Naive thymus-derived CD8-positive, alpha-beta T cell (primary cell): ENCODE measurements around the gene SGTA. TPM values are rescaled to one million over a fixed set of nuclear protein-coding genes. Genes with fewer than 3 reads are reported as not detected.

Experiments used
- ATAC-seq, 2 donors: fragments of 150-1000 bp; cut with Tn5 transposase in 1 of 2; sonication (Bioruptor Pico), chemical (Tn5 transposase) in 1 of 2; 1 replicate in 1 of 2; 2 replicates in 1 of 2; pipeline ENCODE4 v1.10.0; 2021; ENCODE audit warnings: mild to moderate bottlenecking in 2 of 2, moderate library complexity in 2 of 2
- POLR2A ChIA-PET: fragments of 350-600 bp; sonication (Branson Sonifier 250); formaldehyde crosslinking; loops from one replicate; lab custom pipeline; 2021; ENCODE audit warnings: antibody characterized with exemption; lab: Charles Lee
- DNase-seq, 10 donors: peaks; one replicate each; pipeline versions ENCODE4 v3.0.0 to v3.0.0-alpha.2; 2020 to 2022
- H3K27ac Mint-ChIP-seq, 10 donors: one replicate each; pipeline ENCODE4 v1.8.0; 2020 to 2022; ENCODE audit warnings: mild to moderate bottlenecking in 10 of 10, mixed read lengths in 10 of 10, moderate library complexity in 4 of 10, inconsistent platforms in 1 of 10
- H3K27me3 Mint-ChIP-seq, 5 donors: one replicate each; pipeline ENCODE4 v1.8.0; 2021 to 2022; ENCODE audit warnings: mixed read lengths in 5 of 5
- H3K36me3 Mint-ChIP-seq, 3 donors: one replicate each; pipeline ENCODE4 v1.8.0; 2020 to 2022; ENCODE audit warnings: mixed read lengths in 3 of 3, mild to moderate bottlenecking in 2 of 3, inconsistent platforms in 1 of 3
- H3K4me1 Mint-ChIP-seq, 4 donors: one replicate each; pipeline ENCODE4 v1.8.0; 2021 to 2022; ENCODE audit warnings: mixed read lengths in 4 of 4
- H3K4me3 Mint-ChIP-seq, 10 donors: one replicate each; pipeline ENCODE4 v1.8.0; 2020 to 2022; ENCODE audit warnings: mild to moderate bottlenecking in 10 of 10, mixed read lengths in 10 of 10, moderate library complexity in 6 of 10, inconsistent platforms in 1 of 10
- H3K9me3 Mint-ChIP-seq, 9 donors: one replicate each; pipeline ENCODE4 v1.8.0; 2020 to 2022; ENCODE audit warnings: mixed read lengths in 9 of 9, mild to moderate bottlenecking in 3 of 9, inconsistent platforms in 1 of 9, moderate library complexity in 1 of 9
- polyA plus RNA-seq, 3 donors: library from polyadenylated mRNA; unstranded; fragments of 300-500 nt; fragmentation: Illumina TruSeq; gene quantifications; one replicate each; pipeline ENCODE4 v1.2.3, GENCODE V29; 2021
- total RNA-seq, 8 experiments: library from RNA in 2 of 8; stranded (reverse) in 2 of 8; gene quantifications; one replicate each; pipeline ENCODE4 v1.2.3 and lab custom pipeline; 2021 to 2026

Gene SGTA
- total and polyA plus RNA-seq, 5 experiments from 2014 or later, result 23.4 to 37.0 (median 33.8) TPM

GRCh38 chr19:2771786-2772674 is 11.0 kb downstream of the SGTA start:
- Mint-ChIP-seq H3K27ac (peak overlapping the region in 2 of 10 donors; percentile 24 to 66), H3K27me3 (no peaks in the 10 kb centered on the region), H3K4me1 (peaks cover 21 to 44% (median 33%) of the 10 kb centered on the region in 4 donors), H3K36me3 (peaks cover 0 to 9% (median 3%) of the 10 kb centered on the region in 3 donors), H3K4me3 (peak overlapping the region in 1 of 10 donors; percentile 26), H3K9me3 (no peaks in the 10 kb centered on the region)
- DNase-seq (no peak), ATAC-seq (no peak)
- POLR2A ChIA-PET, result interaction anchor here (0.6 kb wide), 1 partner anchor 666 kb away, joined by 4 read pairs; no protein-coding TSS in a partner anchor

GRCh38 chr19:2770055-2771013 is 12.7 kb downstream of the SGTA start:
- DNase-seq, result no peak
- POLR2A ChIA-PET, result interaction anchor here (0.7 kb wide), 1 partner anchor 15 kb away, joined by 4 read pairs; the partner anchor contains the start of gene THOP1
- no peaks in the 10 kb centered on the region for H3K9me3 Mint-ChIP-seq
- H3K4me1 Mint-ChIP-seq, result peaks cover 11 to 31% (median 21%) of the 10 kb centered on the region in 4 donors
- H3K4me3 Mint-ChIP-seq, result no peak overlapping the region
- H3K27me3 Mint-ChIP-seq, result no peaks in the 10 kb centered on the region
- ATAC-seq, result no peak
- H3K27ac Mint-ChIP-seq, result peak overlapping the region in 2 of 10 donors; percentile 48 to 72
- peaks cover 0 to 19% (median 3%) of the 10 kb centered on the region in 3 donors for H3K36me3 Mint-ChIP-seq

GRCh38 chr19:2769218-2769617 is 13.9 kb downstream of the SGTA start:
- Mint-ChIP-seq H3K4me1 (peaks cover 5 to 20% (median 11%) of the 10 kb centered on the region in 4 donors), H3K9me3 (no peaks in the 10 kb centered on the region), H3K27me3 (no peaks in the 10 kb centered on the region), H3K36me3 (peaks cover 0 to 31% (median 0%) of the 10 kb centered on the region in 3 donors), H3K27ac (no peak overlapping the region), H3K4me3 (no peak overlapping the region)
- ATAC-seq (no peak), DNase-seq (no peak)
- POLR2A ChIA-PET, result no interaction called here

GRCh38 chr19:2768365-2769132 is 14.5 kb downstream of the SGTA start:
- no peak overlapping the region for H3K27ac Mint-ChIP-seq
- H3K36me3 Mint-ChIP-seq, result peaks cover 0 to 37% (median 0%) of the 10 kb centered on the region in 3 donors
- POLR2A ChIA-PET, result no interaction called here
- no peaks in the 10 kb centered on the region for H3K27me3 Mint-ChIP-seq
- no peaks in the 10 kb centered on the region for H3K9me3 Mint-ChIP-seq
- no peak overlapping the region for H3K4me3 Mint-ChIP-seq
- ATAC-seq (no peak), DNase-seq (no peak)
- H3K4me1 Mint-ChIP-seq, result peaks cover 3 to 16% (median 7%) of the 10 kb centered on the region in 4 donors

- no peak overlapping the region for H3K4me3 Mint-ChIP-seq
- H3K36me3 Mint-ChIP-seq, result peaks cover 0 to 43% (median 0%) of the 10 kb centered on the region in 3 donors
- POLR2A ChIA-PET, result no interaction called here
- H3K4me1 Mint-ChIP-seq, result peaks cover 3 to 16% (median 7%) of the 10 kb centered on the region in 4 donors
- H3K9me3 Mint-ChIP-seq, result no peaks in the 10 kb centered on the region
- H3K27me3 Mint-ChIP-seq, result no peaks in the 10 kb centered on the region
- DNase-seq (no peak), ATAC-seq (no peak)
- no peak overlapping the region for H3K27ac Mint-ChIP-seq
Observed at GRCh38 chr19:2767688-2768087, 15.4 kb downstream of the SGTA start.

- Mint-ChIP-seq H3K27me3 (no peaks in the 10 kb centered on the region), H3K9me3 (no peaks in the 10 kb centered on the region), H3K4me3 (no peak overlapping the region), H3K27ac (no peak overlapping the region), H3K36me3 (peaks cover 0 to 48% (median 2%) of the 10 kb centered on the region in 3 donors), H3K4me1 (peaks cover 0 to 11% (median 1%) of the 10 kb centered on the region in 4 donors)
- ATAC-seq (no peak), DNase-seq (no peak)
- POLR2A ChIA-PET, result no interaction called here
Observed at GRCh38 chr19:2766594-2767372, 16.3 kb downstream of the SGTA start.

GRCh38 chr19:2765376-2765775 is 17.7 kb downstream of the SGTA start:
- ATAC-seq (no peak), DNase-seq (no peak)
- Mint-ChIP-seq H3K9me3 (no peaks in the 10 kb centered on the region), H3K27me3 (no peaks in the 10 kb centered on the region), H3K4me3 (no peak overlapping the region), H3K4me1 (peaks cover 0 to 3% (median 0%) of the 10 kb centered on the region in 4 donors), H3K27ac (no peak overlapping the region), H3K36me3 (peaks cover 0 to 52% (median 2%) of the 10 kb centered on the region in 3 donors)
- POLR2A ChIA-PET, result interaction anchor here (0.6 kb wide), 1 partner anchor 585 kb away, joined by 6 read pairs; no protein-coding TSS in a partner anchor

GRCh38 chr19:2764945-2765344 is 18.1 kb downstream of the SGTA start:
- ATAC-seq (no peak), DNase-seq (no peak)
- peaks cover 0 to 2% (median 0%) of the 10 kb centered on the region in 4 donors for H3K4me1 Mint-ChIP-seq
- no peaks in the 10 kb centered on the region for H3K27me3 Mint-ChIP-seq
- POLR2A ChIA-PET, result interaction anchor here (0.6 kb wide), 1 partner anchor 586 kb away, joined by 6 read pairs; no protein-coding TSS in a partner anchor
- H3K36me3 Mint-ChIP-seq, result peaks cover 0 to 54% (median 2%) of the 10 kb centered on the region in 3 donors
- no peaks in the 10 kb centered on the region for H3K9me3 Mint-ChIP-seq
- no peak overlapping the region for H3K27ac Mint-ChIP-seq
- no peak overlapping the region for H3K4me3 Mint-ChIP-seq

- H3K9me3 Mint-ChIP-seq, result no peaks in the 10 kb centered on the region
- POLR2A ChIA-PET, result no interaction called here
- DNase-seq, result no peak
- H3K27me3 Mint-ChIP-seq, result no peaks in the 10 kb centered on the region
- no peak overlapping the region for H3K4me3 Mint-ChIP-seq
- H3K4me1 Mint-ChIP-seq, result peaks cover 0 to 2% (median 0%) of the 10 kb centered on the region in 4 donors
- H3K36me3 Mint-ChIP-seq, result peaks cover 0 to 64% (median 6%) of the 10 kb centered on the region in 3 donors
- H3K27ac Mint-ChIP-seq, result peak overlapping the region in 1 of 10 donors; percentile 34
- ATAC-seq, result no peak
Observed at GRCh38 chr19:2763687-2764086, 19.4 kb downstream of the SGTA start.

GRCh38 chr19:2762783-2763496 is 20.1 kb downstream of the SGTA start:
- Mint-ChIP-seq H3K27ac (no peak overlapping the region), H3K4me1 (peaks cover 0 to 2% (median 0%) of the 10 kb centered on the region in 4 donors), H3K9me3 (no peaks in the 10 kb centered on the region), H3K4me3 (no peak overlapping the region), H3K27me3 (no peaks in the 10 kb centered on the region), H3K36me3 (peaks cover 0 to 65% (median 8%) of the 10 kb centered on the region in 3 donors)
- no peak for DNase-seq
- POLR2A ChIA-PET, result no interaction called here
- no peak for ATAC-seq
